OCI-LY7 (cell line): Measurements from ENCODE around the gene ADORA2A. TPM values are rescaled to one million over a fixed set of nuclear protein-coding genes. Genes with fewer than 3 reads are reported as not detected.

Experiments
- BruUV-seq: library from RNA; stranded (reverse); fragments of 400-500 nt; replicated peaks from 2 replicates; lab custom pipeline; 2021; lab: Mats Ljungman, UMichigan
- CTCF ChIA-PET: fragments of 300-600 bp; sonication (Branson Sonifier 250); formaldehyde crosslinking; loops from one replicate; lab custom pipeline; 2022; ENCODE audit warnings: antibody characterized with exemption; ENCODE audit not compliant: unreplicated experiment; lab: Charles Lee
- POLR2A ChIA-PET: fragments of 300-600 bp; sonication (Branson Sonifier 250); formaldehyde crosslinking; loops from one replicate; lab custom pipeline; 2022; ENCODE audit warnings: antibody characterized with exemption; lab: Charles Lee
- DNase-seq: peaks from one replicate; pipeline ENCODE4 v3.0.0-alpha.2; 2015; ENCODE audit warnings: low spot score
- H2AFZ ChIP-seq: fragments of 200-600 bp; sonication (generic), shearing (Covaris generic); 2 replicates; pipeline ENCODE4 v1.6.1; 2014; ENCODE audit warnings: mild to moderate bottlenecking, antibody characterized with exemption, low read length, moderate library complexity
- H3K27ac ChIP-seq: fragments of 200-600 bp; sonication (generic); 2 replicates; pipeline ENCODE4 v1.5.1; 2014; ENCODE audit warnings: mixed run types, low read depth, mild to moderate bottlenecking, moderate library complexity, low read length, inconsistent platforms; ENCODE audit not compliant: poor library complexity, severe bottlenecking
- H3K36me3 ChIP-seq: fragments of 200-600 bp; sonication (generic); 2 replicates; pipeline ENCODE4 v1.6.1; 2014; ENCODE audit warnings: mild to moderate bottlenecking, antibody characterized with exemption, low read length, moderate library complexity, mixed read lengths; ENCODE audit not compliant: insufficient read depth
- H3K4me1 ChIP-seq: fragments of 200-600 bp; sonication (generic); 2 replicates; pipeline ENCODE4 v1.5.1; 2014; ENCODE audit warnings: mild to moderate bottlenecking, low read length; ENCODE audit not compliant: insufficient read depth, poor library complexity, severe bottlenecking
- H3K4me2 ChIP-seq: fragments of 200-600 bp; sonication (generic); 2 replicates; pipeline ENCODE4 v1.6.1; 2014; ENCODE audit warnings: mild to moderate bottlenecking, low read length
- H3K4me3 ChIP-seq: fragments of 200-600 bp; sonication (generic); 2 replicates; pipeline ENCODE4 v1.5.1; 2014; ENCODE audit warnings: mild to moderate bottlenecking, low read depth, low read length; ENCODE audit not compliant: poor library complexity, severe bottlenecking
- H3K79me2 ChIP-seq: fragments of 200-600 bp; sonication (generic); 2 replicates; pipeline ENCODE4 v1.6.1; 2016; ENCODE audit warnings: low read depth, mild to moderate bottlenecking, low read length, moderate library complexity, mixed read lengths; ENCODE audit not compliant: insufficient read depth
- H3K9me2 ChIP-seq: fragments of 200-600 bp; sonication (generic); 2 replicates; pipeline ENCODE4 v1.6.1; 2016; ENCODE audit warnings: mild to moderate bottlenecking, low read length, mixed read lengths; ENCODE audit not compliant: insufficient read depth
- H3K9me3 ChIP-seq: fragments of 200-600 bp; sonication (generic); 2 replicates; pipeline ENCODE4 v1.6.1; 2014; ENCODE audit warnings: mild to moderate bottlenecking, mixed run types, low read length, mixed read lengths
- H4K20me1 ChIP-seq: fragments of 200-600 bp; sonication (generic); 2 replicates; pipeline ENCODE4 v1.6.1; 2014; ENCODE audit warnings: mild to moderate bottlenecking, antibody characterized with exemption, low read length, moderate library complexity, mixed read lengths; ENCODE audit not compliant: insufficient read depth
- EZH2phosphoT487 ChIP-seq: fragments of 200-600 bp; sonication (generic); IDR thresholded peaks from 2 replicates; pipeline ENCODE4 v1.6.1; 2018; ENCODE audit warnings: low read depth, borderline replicate concordance, mild to moderate bottlenecking, mixed run types, antibody characterized with exemption, low read length, moderate library complexity, mixed read lengths
- intact Hi-C: fragments of 100-400 bp; cut with micrococcal nuclease; formaldehyde crosslinking; loops from one replicate; pipeline ENCODE4 v1.10.0; 2022; ENCODE audit not compliant: unreplicated experiment
- total RNA-seq, 2 experiments: library from RNA; depleted of rRNA in 1 of 2; stranded (reverse); fragments of >200 nt in 1 of 2; shearing (Covaris generic) in 1 of 2; gene quantifications; 2 replicates each; pipeline ENCODE4 v1.2.3, GENCODE V29; 2014 to 2022
- TF ChIP-seq, protein P1 (sequence below): fragments of 200-600 bp; sonication (generic); conservative IDR thresholded peaks from 2 replicates; pipeline ENCODE4 v1.5.1; 2014; ENCODE audit warnings: mild to moderate bottlenecking, antibody characterized with exemption, low read length, moderate library complexity, mixed read lengths

The ADORA2A gene
- total RNA-seq, 2 experiments from 2014 or later: 35.0 to 35.7 TPM

DNA sequence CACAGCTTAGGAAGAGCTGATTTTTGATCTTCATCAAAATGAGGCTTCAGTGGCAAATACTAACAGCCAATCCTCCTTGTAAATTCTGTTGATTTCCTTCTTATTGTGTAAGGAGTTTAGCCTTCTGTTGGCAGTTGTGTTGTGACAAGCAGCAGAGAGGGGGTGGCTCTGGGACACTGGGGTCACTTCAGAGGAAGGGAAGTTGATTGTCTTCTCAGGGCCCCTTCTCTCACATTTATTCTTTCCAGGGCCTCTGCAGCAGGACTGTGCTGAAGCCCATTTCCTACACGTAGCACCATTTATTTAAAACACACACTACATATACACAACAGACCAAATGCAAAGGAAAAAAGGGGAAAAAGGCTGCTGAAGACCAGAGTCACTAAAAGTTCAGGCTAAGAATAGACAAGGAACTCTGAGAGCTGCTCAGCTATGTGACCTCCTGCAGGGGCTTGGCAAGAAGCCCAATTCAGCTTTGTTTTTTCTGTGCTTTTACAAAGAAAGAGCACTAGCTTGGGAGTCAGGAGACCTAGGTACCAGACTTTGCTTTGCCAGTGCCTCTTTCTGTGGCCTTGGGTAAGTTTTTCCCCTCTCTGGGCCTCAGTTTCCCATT lies 39.4 kb downstream of the ADORA2A start:
- ChIA-PET CTCF (no interaction called here), POLR2A (no interaction called here)
- H3K36me3 ChIP-seq: no peaks in the 10 kb centered on the region
- no peaks in the 10 kb centered on the region for H3K9me2 ChIP-seq
- BruUV-seq: no TSS peak
- no peak overlapping the region for H2AFZ ChIP-seq
- no peaks in the 10 kb centered on the region for H3K9me3 ChIP-seq
- no peak overlapping the region for H3K4me2 ChIP-seq
- H4K20me1 ChIP-seq: no peaks in the 10 kb centered on the region
- H3K4me3 ChIP-seq: no peak overlapping the region
- intact Hi-C loops: no loop called here
- no peak for TF ChIP-seq EZH2phosphoT487
- TF ChIP-seq, protein P1, sequence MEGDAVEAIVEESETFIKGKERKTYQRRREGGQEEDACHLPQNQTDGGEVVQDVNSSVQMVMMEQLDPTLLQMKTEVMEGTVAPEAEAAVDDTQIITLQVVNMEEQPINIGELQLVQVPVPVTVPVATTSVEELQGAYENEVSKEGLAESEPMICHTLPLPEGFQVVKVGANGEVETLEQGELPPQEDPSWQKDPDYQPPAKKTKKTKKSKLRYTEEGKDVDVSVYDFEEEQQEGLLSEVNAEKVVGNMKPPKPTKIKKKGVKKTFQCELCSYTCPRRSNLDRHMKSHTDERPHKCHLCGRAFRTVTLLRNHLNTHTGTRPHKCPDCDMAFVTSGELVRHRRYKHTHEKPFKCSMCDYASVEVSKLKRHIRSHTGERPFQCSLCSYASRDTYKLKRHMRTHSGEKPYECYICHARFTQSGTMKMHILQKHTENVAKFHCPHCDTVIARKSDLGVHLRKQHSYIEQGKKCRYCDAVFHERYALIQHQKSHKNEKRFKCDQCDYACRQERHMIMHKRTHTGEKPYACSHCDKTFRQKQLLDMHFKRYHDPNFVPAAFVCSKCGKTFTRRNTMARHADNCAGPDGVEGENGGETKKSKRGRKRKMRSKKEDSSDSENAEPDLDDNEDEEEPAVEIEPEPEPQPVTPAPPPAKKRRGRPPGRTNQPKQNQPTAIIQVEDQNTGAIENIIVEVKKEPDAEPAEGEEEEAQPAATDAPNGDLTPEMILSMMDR: no peak
- DNase-seq: no peak
- H3K79me2 ChIP-seq: no peaks in the 10 kb centered on the region
- no peak overlapping the region for H3K27ac ChIP-seq
- H3K4me1 ChIP-seq: peaks cover 8% of the 10 kb centered on the region

GRCh38 chr22:24467340-24467739 lies 39.9 kb downstream of the ADORA2A start:
- peaks cover 8% of the 10 kb centered on the region for H3K4me1 ChIP-seq
- no peak overlapping the region for H3K27ac ChIP-seq
- ChIA-PET CTCF (no interaction called here), POLR2A (interaction anchor here (0.8 kb wide), 1 partner anchor 38 kb away, joined by 3 read pairs; no protein-coding TSS in a partner anchor)
- no peak for DNase-seq
- no peaks in the 10 kb centered on the region for H3K79me2 ChIP-seq
- H3K9me3 ChIP-seq: no peaks in the 10 kb centered on the region
- no peak overlapping the region for H3K4me2 ChIP-seq
- H3K36me3 ChIP-seq: no peaks in the 10 kb centered on the region
- no peak overlapping the region for H2AFZ ChIP-seq
- H4K20me1 ChIP-seq: no peaks in the 10 kb centered on the region
- intact Hi-C loops: no loop called here
- TF ChIP-seq EZH2phosphoT487: no peak
- TF ChIP-seq, protein P1: no peak
- no TSS peak for BruUV-seq
- no peaks in the 10 kb centered on the region for H3K9me2 ChIP-seq
- no peak overlapping the region for H3K4me3 ChIP-seq

GRCh38 chr22:24471570-24471969 lies 44.2 kb downstream of the ADORA2A start:
- TF ChIP-seq, protein P1: no peak
- TF ChIP-seq EZH2phosphoT487: no peak
- Histone ChIP-seq H3K4me1 (peaks cover 10% of the 10 kb centered on the region), H3K9me2 (no peaks in the 10 kb centered on the region), H3K36me3 (no peaks in the 10 kb centered on the region), H3K4me3 (no peak overlapping the region), H3K9me3 (no peaks in the 10 kb centered on the region), H4K20me1 (no peaks in the 10 kb centered on the region), H3K27ac (no peak overlapping the region), H2AFZ (no peak overlapping the region), H3K79me2 (no peaks in the 10 kb centered on the region), H3K4me2 (no peak overlapping the region)
- CTCF ChIA-PET: no interaction called here
- intact Hi-C loops: no loop called here
- no TSS peak for BruUV-seq
- POLR2A ChIA-PET: no interaction called here
- no peak for DNase-seq
